ENCODE results near the gene TLR4.

The TLR4 gene

GRCh38 chr9:117704024-117704575 lies at the start of gene TLR4:
TLR4 (plus strand) TSS chr9:117704403; CDS start chr9:117704473, 70 bp downstream.
- no peak for DNase-seq (ENCODE audit: extremely low read depth in 1 of 2, low read depth in 1 of 2)

GRCh38 chr9:117656002-117656401 lies 48.2 kb upstream of the TLR4 start:
- no peak for DNase-seq (ENCODE audit: extremely low read depth in 1 of 2, low read depth in 1 of 2)

GRCh38 chr9:117662651-117663050 lies 41.6 kb upstream of the TLR4 start:
- no peak for DNase-seq (ENCODE audit: extremely low read depth in 1 of 2, low read depth in 1 of 2)

- no peak for DNase-seq (ENCODE audit: extremely low read depth in 1 of 2, low read depth in 1 of 2)
Measured at GRCh38 chr9:117664419-117664818, 39.8 kb upstream of the TLR4 start.

GRCh38 chr9:117665601-117666385 lies 38.4 kb upstream of the TLR4 start:
- DNase-seq (ENCODE audit: extremely low read depth in 1 of 2, low read depth in 1 of 2), result no peak

GRCh38 chr9:117671468-117671867 lies 32.7 kb upstream of the TLR4 start:
- no peak for DNase-seq (ENCODE audit: extremely low read depth in 1 of 2, low read depth in 1 of 2)

GRCh38 chr9:117672369-117672768 lies 31.8 kb upstream of the TLR4 start:
- DNase-seq (ENCODE audit: extremely low read depth in 1 of 2, low read depth in 1 of 2), result no peak

- DNase-seq (ENCODE audit: extremely low read depth in 1 of 2, low read depth in 1 of 2), result no peak
Measured at GRCh38 chr9:117677572-117677971, 26.6 kb upstream of the TLR4 start.

- no peak for DNase-seq (ENCODE audit: extremely low read depth in 1 of 2, low read depth in 1 of 2)
Measured at GRCh38 chr9:117678871-117679270, 25.3 kb upstream of the TLR4 start.

- DNase-seq (ENCODE audit: extremely low read depth in 1 of 2, low read depth in 1 of 2), result no peak
Measured at GRCh38 chr9:117679416-117679815, 24.8 kb upstream of the TLR4 start.

- no peak for DNase-seq (ENCODE audit: extremely low read depth in 1 of 2, low read depth in 1 of 2)
Measured at GRCh38 chr9:117681888-117682287, 22.3 kb upstream of the TLR4 start.

- no peak for DNase-seq (ENCODE audit: extremely low read depth in 1 of 2, low read depth in 1 of 2)
Measured at GRCh38 chr9:117682955-117683710, 21.1 kb upstream of the TLR4 start.

GRCh38 chr9:117687532-117687931 lies 16.7 kb upstream of the TLR4 start:
- DNase-seq (ENCODE audit: extremely low read depth in 1 of 2, low read depth in 1 of 2), result no peak

GRCh38 chr9:117691367-117691766 lies 12.8 kb upstream of the TLR4 start:
- no peak for DNase-seq (ENCODE audit: extremely low read depth in 1 of 2, low read depth in 1 of 2)

GRCh38 chr9:117696154-117696553 lies 8.0 kb upstream of the TLR4 start:
- no peak for DNase-seq (ENCODE audit: extremely low read depth in 1 of 2, low read depth in 1 of 2)

- no peak for DNase-seq (ENCODE audit: extremely low read depth in 1 of 2, low read depth in 1 of 2)
Measured at GRCh38 chr9:117697046-117697445, 7.2 kb upstream of the TLR4 start.

GRCh38 chr9:117703537-117703936 lies 666 bp upstream of the TLR4 start:
- DNase-seq (ENCODE audit: extremely low read depth in 1 of 2, low read depth in 1 of 2), result no peak

- DNase-seq (ENCODE audit: extremely low read depth in 1 of 2, low read depth in 1 of 2), result no peak
Measured at GRCh38 chr9:117704597-117704996, 394 bp downstream of the TLR4 start.

- no peak for DNase-seq (ENCODE audit: extremely low read depth in 1 of 2, low read depth in 1 of 2)
Measured at GRCh38 chr9:117705386-117705785, 1.2 kb downstream of the TLR4 start.

- no peak for DNase-seq (ENCODE audit: extremely low read depth in 1 of 2, low read depth in 1 of 2)
Measured at GRCh38 chr9:117706421-117707116, 2.4 kb downstream of the TLR4 start.

GRCh38 chr9:117707561-117707960 lies 3.4 kb downstream of the TLR4 start:
- DNase-seq (ENCODE audit: extremely low read depth in 1 of 2, low read depth in 1 of 2), result no peak

Measured in stimulated activated CD8-positive, alpha-beta memory T cell treated with anti-CD3 and anti-CD28 coated beads, Interleukin-7, amount 100 ng/mL, for 48 hours (primary cell).